NCI-H460 (cell line): Measurements from ENCODE around the gene MARCKSL1. TPM values are rescaled to one million over a fixed set of nuclear protein-coding genes. Genes with fewer than 3 reads are reported as not detected.

Source experiments
- DNase-seq: peaks from one replicate; pipeline ENCODE4 v3.0.0-alpha.2; 2016; ENCODE audit warnings: low read depth; ENCODE audit errors: extremely low read depth
- total RNA-seq: library from RNA; depleted of rRNA; stranded (reverse); fragments of >200 nt; shearing (Covaris generic); gene quantifications from 2 replicates; pipeline ENCODE4 v1.2.3, GENCODE V29; 2014

Gene MARCKSL1
- total RNA-seq, 1 experiment from 2014 or later: 21.6 TPM

DNA sequence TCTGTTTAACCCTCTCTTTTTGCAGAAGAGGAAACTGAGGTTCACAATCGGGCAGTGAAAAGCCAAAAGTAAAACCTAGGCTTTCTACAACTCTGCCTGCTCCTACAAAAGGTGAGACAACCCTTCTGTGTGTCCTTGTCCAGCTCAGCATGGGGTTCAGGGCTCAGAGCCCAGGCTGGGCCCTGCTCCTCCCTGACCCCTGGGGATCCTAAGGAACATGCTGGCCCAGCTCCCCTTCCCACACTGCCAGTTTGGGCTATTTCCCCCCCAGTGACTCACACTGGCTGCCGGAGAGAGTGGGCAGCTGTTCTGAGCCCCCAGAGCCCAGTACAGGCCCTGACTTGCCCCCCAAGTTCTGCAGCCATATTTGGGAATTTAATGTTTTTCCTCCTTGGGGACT lies 17.4 kb upstream of the MARCKSL1 start:
- no peak for DNase-seq

DNA sequence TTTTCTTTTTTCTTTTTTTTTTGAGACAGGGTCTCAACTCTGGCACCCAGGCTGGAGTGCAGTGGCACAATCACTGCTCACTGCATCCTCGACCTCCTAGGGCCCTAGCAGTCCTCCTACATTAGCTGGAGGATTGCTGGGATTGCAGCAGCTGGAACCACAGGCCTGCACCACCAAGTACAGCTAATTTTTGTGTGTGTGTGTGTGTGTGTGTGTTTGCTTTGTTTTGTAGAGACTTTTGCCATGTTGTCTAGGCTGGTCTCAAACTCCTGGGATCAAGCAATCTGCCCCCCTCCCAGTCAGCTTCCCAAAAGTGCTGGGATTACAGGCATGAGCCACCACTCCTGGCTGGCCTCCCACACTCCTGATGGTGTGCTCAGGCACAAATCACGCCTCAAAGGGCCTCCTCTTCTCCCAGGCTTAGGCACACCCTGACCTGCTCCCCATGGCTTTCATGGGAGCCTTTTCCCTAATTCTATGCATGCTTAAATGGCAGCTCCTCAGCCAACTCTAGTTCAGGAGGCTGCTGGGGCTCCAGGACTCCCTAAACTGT lies 16.9 kb upstream of the MARCKSL1 start:
- no peak for DNase-seq

- DNase-seq: no peak
Measured at GRCh38 chr1:32352239-32352745, 16.3 kb upstream of the MARCKSL1 start.

DNA sequence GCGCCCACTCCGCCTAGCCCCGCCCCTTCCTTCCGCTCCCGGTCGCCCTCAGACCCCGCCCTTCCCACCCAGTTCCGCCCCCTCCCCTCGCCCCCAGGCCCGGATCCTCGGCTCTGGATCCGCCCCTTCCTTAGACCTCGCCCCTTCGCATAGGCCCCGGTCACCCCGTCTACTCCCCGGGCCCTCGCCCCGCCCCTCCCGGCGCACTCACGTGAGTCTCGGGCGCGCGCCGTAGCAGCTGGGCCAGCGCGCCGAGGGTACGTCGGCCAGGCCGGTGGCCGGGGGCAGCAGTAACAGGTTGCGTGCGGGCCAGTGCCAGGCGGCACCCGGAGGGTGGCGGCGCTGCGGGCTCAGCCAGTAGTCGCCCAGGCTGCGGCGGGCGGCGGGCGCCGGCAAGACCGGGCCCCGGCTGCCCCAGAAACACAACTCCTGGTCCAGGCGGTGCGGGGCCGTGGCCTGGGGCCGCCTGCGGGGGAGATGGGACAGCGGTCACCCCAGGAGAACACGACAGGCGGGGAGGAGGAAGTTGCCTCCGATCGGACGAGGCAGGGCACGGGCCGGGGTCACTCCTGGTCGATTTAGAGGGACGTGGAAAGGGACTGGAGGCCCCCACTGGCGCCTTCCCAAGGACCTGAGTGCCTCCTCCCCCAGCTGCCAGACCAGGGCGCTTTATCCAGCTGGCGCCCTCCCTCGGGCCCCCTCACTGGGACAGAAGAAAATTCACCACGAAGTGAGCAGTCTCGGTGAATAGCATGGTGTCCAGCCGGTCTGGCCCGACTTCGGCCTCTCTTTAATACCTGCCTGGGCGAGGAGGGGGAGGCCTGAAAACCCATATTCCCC lies 15.6 kb upstream of the MARCKSL1 start:
- peak; percentile 88 for DNase-seq

- DNase-seq: peak; percentile 47
Measured at GRCh38 chr1:32350785-32351398, 14.9 kb upstream of the MARCKSL1 start.

DNA sequence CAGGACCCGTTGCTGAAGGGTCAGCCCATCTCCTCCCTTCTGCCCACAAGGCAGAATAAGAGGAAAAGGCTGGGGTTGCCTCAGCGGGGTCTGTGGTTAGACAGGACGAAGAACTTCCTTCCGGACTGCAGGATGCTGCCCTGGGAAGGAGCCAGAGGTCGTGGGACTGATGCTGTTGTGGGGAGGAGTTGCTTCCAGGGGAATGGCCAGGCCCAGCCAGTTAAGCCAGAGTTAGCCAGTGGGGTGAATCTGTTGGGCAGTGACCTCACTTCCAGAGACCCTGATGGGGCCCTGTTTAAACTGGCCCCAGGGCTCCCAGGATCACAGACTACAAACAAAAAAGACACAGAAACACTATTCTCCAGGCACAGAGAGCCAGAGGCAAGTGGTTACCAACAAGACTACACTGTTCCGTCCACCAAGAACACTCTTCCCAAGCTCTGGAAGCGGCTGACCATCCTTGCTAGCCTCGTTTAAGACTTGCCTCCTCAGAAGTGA lies 13.2 kb upstream of the MARCKSL1 start:
- no peak for DNase-seq

GRCh38 chr1:32346532-32347157 lies 10.6 kb upstream of the MARCKSL1 start:
- no peak for DNase-seq

- DNase-seq: no peak
Measured at GRCh38 chr1:32345289-32345827, 9.3 kb upstream of the MARCKSL1 start.

GRCh38 chr1:32342704-32343103 lies 6.7 kb upstream of the MARCKSL1 start:
- no peak for DNase-seq

GRCh38 chr1:32341971-32342370 lies 5.9 kb upstream of the MARCKSL1 start:
- DNase-seq: no peak

DNA sequence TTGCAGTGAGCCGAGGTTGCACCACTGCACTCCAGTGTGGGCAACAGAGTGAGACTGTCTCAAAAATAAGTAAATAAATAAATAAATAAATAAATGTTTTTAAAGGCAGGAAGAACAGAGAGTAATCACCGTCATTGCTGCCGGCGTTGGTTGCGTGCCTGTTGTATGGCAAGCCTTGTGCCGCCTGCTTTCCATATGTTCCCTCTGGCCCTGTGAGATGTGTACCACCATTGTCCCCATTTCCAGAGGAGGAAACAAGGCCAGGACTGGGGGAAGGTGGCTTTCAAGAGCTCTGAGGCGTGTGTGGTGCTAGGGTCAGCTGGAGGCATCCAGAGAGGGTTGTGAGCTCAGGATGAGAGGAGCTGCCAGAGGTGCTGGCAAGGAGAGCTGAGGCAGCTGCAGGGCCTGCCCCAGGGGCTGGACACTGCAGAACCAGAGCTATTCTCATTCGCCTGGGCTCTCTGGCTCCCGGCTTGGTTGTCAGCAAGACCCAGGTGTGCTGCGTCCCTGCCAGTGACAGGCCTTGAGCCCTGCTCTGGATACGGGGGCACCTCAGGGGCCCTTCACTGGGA lies 5.2 kb upstream of the MARCKSL1 start:
- no peak for DNase-seq

DNA sequence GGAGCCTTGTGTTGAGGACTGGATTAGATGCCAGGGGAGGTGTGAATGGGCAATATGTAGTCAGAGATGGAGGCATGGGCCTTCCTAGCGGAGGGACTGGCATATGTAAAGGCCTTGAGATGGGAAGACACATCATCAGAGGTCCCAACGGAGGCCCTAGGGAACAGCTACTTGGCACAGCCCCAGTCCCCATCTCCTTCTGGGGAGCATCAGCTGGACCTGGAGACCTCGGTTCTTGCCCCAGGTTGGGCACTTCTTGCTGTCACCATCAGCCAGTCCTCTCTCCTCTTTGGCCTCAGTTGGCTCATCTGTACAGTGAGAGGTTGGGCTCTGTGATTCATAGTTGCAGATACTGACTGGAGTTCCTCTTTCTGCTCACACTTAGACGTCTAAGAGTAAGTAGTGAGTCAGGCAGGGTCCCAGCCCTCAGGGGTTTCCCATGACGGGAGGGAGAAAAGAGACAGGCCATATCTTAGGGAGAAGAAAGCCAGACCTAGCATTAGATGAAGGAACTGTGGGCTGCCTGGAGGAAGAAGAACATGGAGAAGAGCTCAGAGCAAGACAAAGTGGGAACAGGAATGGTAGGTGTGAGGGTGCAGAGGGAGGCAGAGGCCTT lies 3.4 kb upstream of the MARCKSL1 start:
- no peak for DNase-seq

- no peak for DNase-seq
Measured at GRCh38 chr1:32338637-32339145, 2.7 kb upstream of the MARCKSL1 start.

DNA sequence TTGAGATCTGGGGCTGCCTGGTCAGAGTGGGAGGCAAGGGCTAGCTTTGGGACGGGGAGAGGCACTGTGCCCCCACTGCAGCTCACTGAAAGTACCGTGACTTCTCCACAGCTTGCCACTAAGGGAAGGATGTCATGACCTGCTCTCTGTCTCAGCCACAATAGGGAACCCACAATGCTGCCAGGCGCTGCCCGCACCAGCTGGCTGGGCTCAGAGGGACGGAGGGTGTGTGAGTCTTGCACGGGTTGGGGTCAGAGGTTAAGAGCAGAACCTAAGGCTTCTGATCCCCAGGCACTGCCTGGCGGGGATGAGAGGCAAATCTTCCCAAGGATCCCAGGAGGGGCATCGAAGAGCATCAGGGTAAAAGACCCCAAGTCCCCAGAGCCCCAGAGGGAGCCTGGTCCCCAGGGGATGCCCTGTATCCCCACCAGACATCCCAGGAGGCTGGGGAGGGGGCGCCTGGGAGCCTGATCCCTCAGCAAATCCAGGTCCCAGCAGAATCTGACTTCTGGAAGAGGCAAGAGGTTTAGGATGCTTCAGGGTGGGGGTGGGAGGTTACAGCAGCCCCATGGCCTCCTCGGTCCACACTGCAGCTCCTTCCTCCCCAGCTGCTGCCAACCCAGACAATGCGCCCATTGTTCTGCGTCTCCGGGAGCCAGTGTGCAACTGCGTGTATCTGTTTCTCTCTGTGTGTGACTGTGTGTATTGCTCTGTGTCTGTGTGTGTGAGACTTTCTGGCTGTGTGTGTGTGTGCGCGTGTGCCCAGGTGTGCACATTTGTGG lies 2.0 kb upstream of the MARCKSL1 start:
- DNase-seq: no peak

GRCh38 chr1:32336963-32337675 lies 1.1 kb upstream of the MARCKSL1 start:
- no peak for DNase-seq

DNA sequence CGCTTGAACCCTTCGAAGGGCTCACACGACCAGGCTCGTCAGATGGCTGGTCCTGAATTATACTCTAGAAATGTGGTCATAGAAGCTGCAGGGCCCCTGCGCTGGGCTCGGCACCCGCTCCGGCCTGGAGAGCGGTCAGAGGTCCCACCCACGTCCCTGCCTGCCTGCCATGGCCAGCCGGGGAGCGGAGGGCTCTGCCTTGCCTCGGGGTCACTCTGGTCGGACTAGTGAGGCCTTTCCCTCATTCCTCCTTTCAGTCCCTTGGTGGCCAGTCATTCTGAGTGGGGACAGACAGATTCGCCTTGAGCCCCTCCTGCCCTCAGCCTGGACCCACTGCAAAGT lies 529 bp upstream of the MARCKSL1 start:
- DNase-seq: no peak

DNA sequence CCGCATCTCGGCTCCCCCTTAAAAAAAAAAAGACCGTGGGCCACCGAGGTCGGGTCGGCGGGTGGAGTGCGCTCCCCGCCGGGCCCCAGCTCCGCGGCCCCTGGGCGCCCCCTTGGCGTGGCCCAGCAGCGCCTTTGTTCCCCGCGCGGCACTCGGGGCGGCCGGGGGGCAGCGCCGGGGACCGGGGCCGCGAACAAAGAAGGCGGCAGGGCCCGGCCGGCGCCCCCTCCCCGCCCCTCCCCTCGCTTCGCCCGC lies 571 bp downstream of the MARCKSL1 start:
- no peak for DNase-seq

GRCh38 chr1:32334864-32335534 lies 1.0 kb downstream of the MARCKSL1 start:
- DNase-seq: no peak
